HG03521 (cell line): ENCODE results near the gene GALNT11.
"Not testable (repeated sequence)": the region's sequence is repeated elsewhere in the genome, so short reads cannot be mapped to it uniquely, and the experiment has no call there.

ENCODE experiments used
- ATAC-seq: cut with Tn5 transposase; IDR thresholded peaks from one replicate; pipeline ENCODE4 v1.9.1; 2021; ENCODE audit warnings: mild to moderate bottlenecking, moderate library complexity; ENCODE audit not compliant: unreplicated experiment

Gene GALNT11

GRCh38 chr7:152074673-152075072, 49.2 kb downstream of the GALNT11 start:
- ATAC-seq = no peak

GRCh38 chr7:152075379-152075778, 49.9 kb downstream of the GALNT11 start:
- not testable (repeated sequence) for ATAC-seq

GRCh38 chr7:152076324-152076821, 50.9 kb downstream of the GALNT11 start:
- ATAC-seq = no peak

GRCh38 chr7:152076940-152077933, 51.8 kb downstream of the GALNT11 start:
- no peak for ATAC-seq

GRCh38 chr7:152078025-152078424, 52.6 kb downstream of the GALNT11 start:
- no peak for ATAC-seq

GRCh38 chr7:152078786-152079185, 53.3 kb downstream of the GALNT11 start:
- ATAC-seq = no peak

GRCh38 chr7:152081088-152081487, 55.6 kb downstream of the GALNT11 start:
- no peak for ATAC-seq

GRCh38 chr7:152082073-152082721, 56.7 kb downstream of the GALNT11 start:
- not testable (repeated sequence) for ATAC-seq

- ATAC-seq = no peak
Observed at GRCh38 chr7:152085131-152085530, 59.7 kb downstream of the GALNT11 start.

GRCh38 chr7:152086513-152086912, 61.0 kb downstream of the GALNT11 start:
- ATAC-seq = no peak

GRCh38 chr7:152089183-152089582, 63.7 kb downstream of the GALNT11 start:
- ATAC-seq = no peak

GRCh38 chr7:152090747-152091146, 65.3 kb downstream of the GALNT11 start:
- no peak for ATAC-seq

GRCh38 chr7:152093717-152094116, 68.2 kb downstream of the GALNT11 start:
- no peak for ATAC-seq

GRCh38 chr7:152095771-152096170, 70.3 kb downstream of the GALNT11 start:
- no peak for ATAC-seq

- no peak for ATAC-seq
Observed at GRCh38 chr7:152097330-152097729, 71.9 kb downstream of the GALNT11 start.

GRCh38 chr7:152103066-152103465, 77.6 kb downstream of the GALNT11 start:
- no peak for ATAC-seq

- ATAC-seq = no peak
Observed at GRCh38 chr7:152103691-152104090, 78.2 kb downstream of the GALNT11 start.

GRCh38 chr7:152105205-152105604, 79.7 kb downstream of the GALNT11 start:
- no peak for ATAC-seq

GRCh38 chr7:152106990-152107389, 81.5 kb downstream of the GALNT11 start:
- ATAC-seq = no peak

- no peak for ATAC-seq
Observed at GRCh38 chr7:152107945-152108344, 82.5 kb downstream of the GALNT11 start.

GRCh38 chr7:152108359-152108758, 82.9 kb downstream of the GALNT11 start:
- no peak for ATAC-seq

- no peak for ATAC-seq
Observed at GRCh38 chr7:152112829-152113228, 87.4 kb downstream of the GALNT11 start.
